Measurements from ENCODE around the gene CTCFL.

DNA sequence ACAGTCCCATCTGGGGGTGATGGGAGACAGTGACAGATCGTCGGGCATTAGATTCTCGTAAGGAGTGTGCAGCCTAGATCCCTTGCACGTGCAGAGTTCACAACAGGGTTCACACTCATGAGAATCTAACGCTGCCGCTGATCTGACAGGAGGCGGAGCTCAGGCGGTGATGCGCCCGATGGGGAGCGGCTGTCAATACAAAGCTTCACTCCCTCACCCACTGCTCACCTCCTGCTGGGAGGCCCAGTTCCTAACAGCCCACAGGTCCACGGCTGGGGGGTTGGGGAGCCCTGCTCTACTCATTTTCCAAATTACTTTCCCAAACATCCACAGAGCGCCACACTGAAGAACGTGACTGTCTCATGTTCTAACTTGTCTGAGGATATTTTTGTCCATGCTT, 25.3 kb downstream of the CTCFL start:
- TF ChIP-seq CTCF (IDR thresholded peaks at IDR 0.05), result no peak
- no peak for TF ChIP-seq EP300 (IDR thresholded peaks at IDR 0.05)
